B cell (primary cell): ENCODE measurements around the gene ABHD10. TPM values are rescaled to one million over a fixed set of nuclear protein-coding genes. Genes with fewer than 3 reads are reported as not detected.

ENCODE experiments used
- ATAC-seq: fragments of 200-7000 bp; cut with Tn5 transposase; one replicate; pipeline ENCODE4 v1.10.0; 2021; ENCODE audit warnings: low read depth, mild to moderate bottlenecking, moderate number of reproducible peaks, moderate library complexity
- CTCF ChIA-PET: fragments of 350-600 bp; sonication (Branson Sonifier 250); formaldehyde crosslinking; loops from one replicate; lab custom pipeline; 2021; ENCODE audit warnings: antibody characterized with exemption, inconsistent platforms; lab: Charles Lee
- POLR2A ChIA-PET: fragments of 350-600 bp; sonication (Branson Sonifier 250); formaldehyde crosslinking; loops from one replicate; lab custom pipeline; 2021; ENCODE audit warnings: antibody characterized with exemption; lab: Charles Lee
- DNase-seq: peaks from one replicate; pipeline ENCODE4 v3.0.0; 2013
- H2AFZ ChIP-seq: 2 replicates; pipeline ENCODE4 v1.6.1; 2012; ENCODE audit warnings: mild to moderate bottlenecking, low read depth, low read length; ENCODE audit not compliant: insufficient read depth, poor library complexity, severe bottlenecking
- H3K27ac ChIP-seq, 2 donors: 1 replicate in 1 of 2; 2 replicates in 1 of 2; pipeline ENCODE4 v1.5.1; 2012 to 2013; ENCODE audit warnings: low read length in 2 of 2, mild to moderate bottlenecking in 2 of 2, moderate library complexity in 1 of 2
- H3K27me3 ChIP-seq, 4 experiments: fragments of 200-600 bp in 1 of 4; sonication (generic) in 1 of 4; replicated peaks in 1 of 4; 1 replicate in 2 of 4; 2 replicates in 2 of 4; pipeline versions ENCODE4 v1.6.1 to v1.7.0; 2013 to 2016; ENCODE audit warnings: low read length in 3 of 4, mild to moderate bottlenecking in 2 of 4, mixed read lengths in 1 of 4, moderate library complexity in 1 of 4; ENCODE audit not compliant: insufficient read depth in 4 of 4, control insufficient read depth in 3 of 4; ENCODE audit errors: control extremely low read depth in 1 of 4
- H3K36me3 ChIP-seq, 2 experiments: replicated peaks in 1 of 2; 1 replicate in 1 of 2; 2 replicates in 1 of 2; pipeline versions ENCODE4 v1.6.1 to v1.7.1; 2013; ENCODE audit warnings: low read length in 1 of 2; ENCODE audit not compliant: insufficient read depth in 2 of 2, control insufficient read depth in 1 of 2; ENCODE audit errors: control extremely low read depth in 1 of 2, extremely low read depth in 1 of 2
- H3K4me1 ChIP-seq, 2 donors: fragments of 200-600 bp in 1 of 2; sonication (generic) in 1 of 2; 1 replicate in 1 of 2; 2 replicates in 1 of 2; pipeline versions ENCODE4 v1.5.1 to v1.6.1; 2013 to 2017; ENCODE audit warnings: low read length in 2 of 2; ENCODE audit not compliant: control insufficient read depth in 2 of 2, insufficient read depth in 2 of 2
- H3K4me2 ChIP-seq: replicated peaks from 2 replicates; pipeline ENCODE3; 2012; ENCODE audit warnings: mild to moderate bottlenecking, low read depth, low read length; ENCODE audit not compliant: poor library complexity, severe bottlenecking
- H3K4me3 ChIP-seq, 5 experiments: fragments of 200-600 bp in 1 of 5; sonication (generic) in 1 of 5; 1 replicate in 3 of 5; 2 replicates in 2 of 5; pipeline versions ENCODE4 v1.5.1 to v1.7.0; 2011 to 2016; ENCODE audit warnings: low read length in 4 of 5, mild to moderate bottlenecking in 4 of 5, low read depth in 2 of 5, control low read depth in 1 of 5, moderate library complexity in 1 of 5; ENCODE audit not compliant: insufficient read depth in 1 of 5; ENCODE audit errors: control extremely low read depth in 1 of 5, extremely low read depth in 1 of 5
- H3K79me2 ChIP-seq: fragments of 200-600 bp; sonication (generic); one replicate; pipeline ENCODE4 v1.6.0; 2016; ENCODE audit warnings: low read length; ENCODE audit not compliant: control insufficient read depth, insufficient read depth
- H3K9ac ChIP-seq: fragments of 200-600 bp; sonication (generic); 2 replicates; pipeline ENCODE4 v1.6.1; 2017; ENCODE audit warnings: mild to moderate bottlenecking, low read length, moderate library complexity
- H3K9me3 ChIP-seq, 3 donors: one replicate each; pipeline versions ENCODE4 v1.6.1 to v1.7.1; 2013; ENCODE audit warnings: low read length in 2 of 3; ENCODE audit not compliant: control insufficient read depth in 2 of 3, insufficient read depth in 1 of 3; ENCODE audit errors: control extremely low read depth in 1 of 3
- H4K20me1 ChIP-seq: 2 replicates; pipeline ENCODE4 v1.6.0; 2012; ENCODE audit warnings: mild to moderate bottlenecking, low read length; ENCODE audit not compliant: insufficient read depth, control insufficient read depth, poor library complexity, severe bottlenecking
- H3K27ac Mint-ChIP-seq: one replicate; pipeline ENCODE4 v1.8.0; 2021; ENCODE audit warnings: mixed read lengths
- H3K27me3 Mint-ChIP-seq: one replicate; pipeline ENCODE4 v1.8.0; 2021; ENCODE audit warnings: mixed read lengths
- H3K4me1 Mint-ChIP-seq: one replicate; pipeline ENCODE4 v1.8.0; 2021; ENCODE audit warnings: mixed read lengths
- H3K4me3 Mint-ChIP-seq: one replicate; pipeline ENCODE4 v1.8.0; 2021; ENCODE audit warnings: mixed read lengths
- H3K9me3 Mint-ChIP-seq: one replicate; pipeline ENCODE4 v1.8.0; 2022; ENCODE audit warnings: mixed read lengths; ENCODE audit not compliant: insufficient read depth
- EZH2 ChIP-seq: IDR thresholded peaks from 2 replicates; pipeline ENCODE4 v1.6.1; 2012; ENCODE audit warnings: borderline replicate concordance, low read depth, mild to moderate bottlenecking, moderate library complexity, low read length; ENCODE audit not compliant: insufficient read depth, poor library complexity, severe bottlenecking
- WGBS: methylation state at CpG from one replicate; pipeline ENCODE4 v1.1.5; 2013; ENCODE audit warnings: missing lambda C conversion rate; ENCODE audit not compliant: insufficient coverage; 5-methylcytosine and 5-hydroxymethylcytosine counted together
- intact Hi-C: fragments of 100-400 bp; cut with micrococcal nuclease; formaldehyde crosslinking; loops from one replicate; pipeline ENCODE4 v1.10.0; 2022
- polyA plus RNA-seq: library from polyadenylated mRNA; depleted of rRNA; stranded (reverse); fragments of >200 nt; gene quantifications from 2 replicates; pipeline ENCODE4 v1.2.3, GENCODE V29; 2012
- total RNA-seq, 2 donors: library from RNA; stranded (reverse); fragments of 120-200 nt in 1 of 2; gene quantifications; 1 replicate in 1 of 2; 2 replicates in 1 of 2; pipeline versions ENCODE4 v1.2.3 to v1.2.4, GENCODE V29; 2013 to 2022
- TF ChIP-seq, protein P1 (sequence below): fragments of 200-600 bp; IDR thresholded peaks from one replicate; pipeline ENCODE4 v1.8.0; 2022; ENCODE audit warnings: antibody characterized with exemption, mild to moderate bottlenecking

The ABHD10 gene
- total and polyA plus RNA-seq, 2 donors (not counting 1 experiment from before 2014, with no cell fraction given) = 22.1 to 40.1 TPM

DNA sequence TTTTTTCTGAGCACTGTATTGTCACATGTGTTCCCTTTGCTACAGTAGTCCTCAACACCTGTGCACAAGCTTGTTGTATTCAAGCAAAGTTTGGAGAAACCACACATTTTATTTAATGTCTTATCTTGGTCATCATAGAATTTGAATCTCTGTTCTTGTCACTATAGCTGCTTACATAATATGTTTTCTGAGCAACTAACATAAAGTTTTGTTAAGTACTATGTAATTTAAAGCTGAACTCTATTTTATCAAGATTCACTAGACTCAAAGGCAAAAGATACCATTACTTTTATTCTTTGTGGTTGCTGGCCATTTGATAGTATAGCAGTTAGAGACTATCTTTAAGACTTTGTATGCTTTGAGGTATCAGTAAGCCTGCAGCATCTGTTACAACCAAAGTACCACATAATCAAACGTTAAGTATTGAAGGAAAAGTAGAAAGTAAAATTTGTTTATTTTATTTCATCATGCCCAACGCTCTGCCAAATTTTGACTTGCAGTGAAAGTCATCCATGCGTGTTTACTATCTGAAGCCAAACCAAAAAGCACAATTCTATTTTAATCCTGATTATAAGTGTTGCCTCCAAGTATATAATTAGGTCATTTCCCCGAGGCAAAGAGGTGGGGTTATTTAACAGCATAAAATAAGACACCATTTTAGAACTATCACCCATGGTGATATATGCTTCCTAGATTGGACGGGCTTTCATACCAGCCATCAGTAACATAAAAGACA is 10.3 kb upstream of the ABHD10 start:
- WGBS = no CpG with 5 or more reads among the region's 5 CpGs
- no peak for ATAC-seq
- no peak overlapping the region for H2AFZ ChIP-seq
- Mint-ChIP-seq H3K27ac (no peak overlapping the region), H3K9me3 (no peaks in the 10 kb centered on the region), H3K4me3 (no peak overlapping the region), H3K27me3 (no peaks in the 10 kb centered on the region), H3K4me1 (peaks cover 4% of the 10 kb centered on the region)
- DNase-seq = no peak
- H4K20me1 ChIP-seq = no peaks in the 10 kb centered on the region
- intact Hi-C loops = loop anchor here (5.0 kb wide), 1 partner anchor 106 kb away; no protein-coding TSS in a partner anchor
- ChIA-PET CTCF (interaction anchor here (0.7 to 13.1 kb wide), 32 partner anchors 10 to 756 kb away, joined by 3 to 366 read pairs (median 4); partner anchors contain the start of genes ABHD10 and PHLDB2), POLR2A (no interaction called here)
- TF ChIP-seq, protein P1, sequence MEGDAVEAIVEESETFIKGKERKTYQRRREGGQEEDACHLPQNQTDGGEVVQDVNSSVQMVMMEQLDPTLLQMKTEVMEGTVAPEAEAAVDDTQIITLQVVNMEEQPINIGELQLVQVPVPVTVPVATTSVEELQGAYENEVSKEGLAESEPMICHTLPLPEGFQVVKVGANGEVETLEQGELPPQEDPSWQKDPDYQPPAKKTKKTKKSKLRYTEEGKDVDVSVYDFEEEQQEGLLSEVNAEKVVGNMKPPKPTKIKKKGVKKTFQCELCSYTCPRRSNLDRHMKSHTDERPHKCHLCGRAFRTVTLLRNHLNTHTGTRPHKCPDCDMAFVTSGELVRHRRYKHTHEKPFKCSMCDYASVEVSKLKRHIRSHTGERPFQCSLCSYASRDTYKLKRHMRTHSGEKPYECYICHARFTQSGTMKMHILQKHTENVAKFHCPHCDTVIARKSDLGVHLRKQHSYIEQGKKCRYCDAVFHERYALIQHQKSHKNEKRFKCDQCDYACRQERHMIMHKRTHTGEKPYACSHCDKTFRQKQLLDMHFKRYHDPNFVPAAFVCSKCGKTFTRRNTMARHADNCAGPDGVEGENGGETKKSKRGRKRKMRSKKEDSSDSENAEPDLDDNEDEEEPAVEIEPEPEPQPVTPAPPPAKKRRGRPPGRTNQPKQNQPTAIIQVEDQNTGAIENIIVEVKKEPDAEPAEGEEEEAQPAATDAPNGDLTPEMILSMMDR = no peak
- no peak for TF ChIP-seq EZH2
- H3K9ac ChIP-seq = no peak overlapping the region
- H3K4me1 ChIP-seq = peaks cover 2 to 8% of the 10 kb centered on the region in 2 donors
- H3K9me3 ChIP-seq = no peaks in the 10 kb centered on the region
- no peak overlapping the region for H3K4me3 ChIP-seq
- no peak overlapping the region for H3K4me2 ChIP-seq
- H3K27ac ChIP-seq = no peak overlapping the region
- H3K79me2 ChIP-seq = no peaks in the 10 kb centered on the region
- H3K27me3 ChIP-seq = no peaks in the 10 kb centered on the region
- no peaks in the 10 kb centered on the region for H3K36me3 ChIP-seq

GRCh38 chr3:111970376-111970775 is 8.4 kb upstream of the ABHD10 start:
- H3K27ac Mint-ChIP-seq = no peak overlapping the region
- intact Hi-C loops = loop anchor here (10.0 kb wide), 1 partner anchor 896 kb away; the partner anchor contains the start of gene NECTIN3
- H3K9me3 ChIP-seq = no peaks in the 10 kb centered on the region
- no peak overlapping the region for H3K27ac ChIP-seq
- H3K36me3 ChIP-seq = no peaks in the 10 kb centered on the region
- no peaks in the 10 kb centered on the region for H4K20me1 ChIP-seq
- no peaks in the 10 kb centered on the region for H3K27me3 Mint-ChIP-seq
- H3K4me1 ChIP-seq = peaks cover 2 to 8% of the 10 kb centered on the region in 2 donors
- TF ChIP-seq, protein P1 = no peak
- TF ChIP-seq EZH2 = no peak
- no peak overlapping the region for H3K4me2 ChIP-seq
- DNase-seq (no peak), ATAC-seq (no peak)
- no peak overlapping the region for H3K4me3 Mint-ChIP-seq
- H3K4me1 Mint-ChIP-seq = peaks cover 4% of the 10 kb centered on the region
- POLR2A ChIA-PET = no interaction called here
- no peak overlapping the region for H3K4me3 ChIP-seq
- H3K79me2 ChIP-seq = no peaks in the 10 kb centered on the region
- no CpG with 5 or more reads among the region's 3 CpGs for WGBS
- no peaks in the 10 kb centered on the region for H3K27me3 ChIP-seq
- CTCF ChIA-PET = interaction anchor here (0.9 to 13.1 kb wide), 5 partner anchors 8 to 392 kb away, joined by 3 to 366 read pairs (median 33); partner anchors contain the start of gene ABHD10
- no peaks in the 10 kb centered on the region for H3K9me3 Mint-ChIP-seq
- H3K9ac ChIP-seq = no peak overlapping the region
- H2AFZ ChIP-seq = no peak overlapping the region
